GM18907 (cell line): ENCODE measurements around the gene CCT3.

Source experiments
- ATAC-seq: cut with Tn5 transposase; IDR thresholded peaks from one replicate; pipeline ENCODE4 v1.9.1; 2021; ENCODE audit warnings: mild to moderate bottlenecking, moderate library complexity; ENCODE audit not compliant: unreplicated experiment

The CCT3 gene

GRCh38 chr1:156282479-156283222 lies 55.4 kb downstream of the CCT3 start, which contains the start of gene SMG5:
TSS of gene SMG5 (minus strand) at chr1:156282825. CDS start at chr1:156282680, 145 bp downstream.
- ATAC-seq = peak; percentile 84

GRCh38 chr1:156281693-156282478 lies 56.2 kb downstream of the CCT3 start:
- peak; percentile 10 for ATAC-seq

DNA sequence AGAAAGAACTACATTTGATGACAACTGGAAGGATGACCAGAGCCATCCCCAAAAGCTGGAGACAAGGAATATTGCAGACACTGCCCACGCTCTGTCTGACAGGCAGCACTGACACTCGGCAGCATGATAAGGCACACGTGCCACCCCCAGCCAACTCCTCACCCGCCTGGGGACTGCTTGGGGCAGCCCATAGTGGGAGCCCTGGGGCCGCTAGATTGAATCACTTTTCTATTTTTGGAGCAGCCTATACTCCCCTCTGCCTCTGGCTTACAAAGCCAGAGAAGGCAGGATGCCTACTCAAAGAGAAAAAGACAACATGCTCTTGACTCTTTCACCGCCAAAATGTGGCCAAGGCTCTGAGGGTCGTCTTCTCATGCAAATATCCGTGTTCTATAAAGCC lies 56.8 kb downstream of the CCT3 start:
- ATAC-seq = peak; percentile 42

DNA sequence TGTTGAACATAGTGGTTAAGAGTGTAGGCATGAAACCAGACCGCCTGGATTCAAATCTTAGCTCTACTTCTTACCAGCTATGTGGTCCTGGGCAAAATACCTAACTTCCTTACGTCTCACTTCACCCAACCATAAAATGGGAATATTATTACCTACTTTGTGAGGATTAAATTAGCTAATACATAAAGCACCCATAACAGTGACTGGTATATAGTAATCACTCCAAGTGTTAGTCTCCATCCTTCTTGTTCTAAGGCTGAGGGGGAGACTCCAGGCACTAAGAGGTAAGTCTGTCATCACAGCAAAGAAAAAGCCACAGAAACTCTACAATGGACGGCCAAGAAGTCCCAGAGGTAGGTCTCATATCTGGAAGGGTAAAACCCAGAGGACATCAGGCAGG lies 58.3 kb downstream of the CCT3 start:
- no peak for ATAC-seq

GRCh38 chr1:156276966-156277381 lies 61.1 kb downstream of the CCT3 start:
- no peak for ATAC-seq

DNA sequence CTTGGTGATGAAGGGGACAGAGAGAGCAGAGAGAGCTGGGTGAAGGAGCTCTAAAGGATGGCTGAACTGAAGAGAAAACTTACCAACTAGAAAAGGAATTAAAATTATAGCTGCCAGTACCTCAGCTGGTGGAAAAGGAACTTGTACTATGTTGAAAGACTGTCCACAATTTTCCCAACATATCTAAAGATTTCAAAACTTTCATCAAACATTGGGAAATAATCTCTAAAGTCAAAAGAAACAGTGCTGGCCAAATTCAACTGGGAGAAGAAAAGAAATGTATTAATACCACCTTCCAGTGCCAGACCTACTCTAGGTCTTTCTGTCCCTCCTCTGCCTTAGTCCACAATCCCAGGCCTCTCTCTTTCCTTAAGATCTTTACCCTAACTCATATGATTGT lies 61.6 kb downstream of the CCT3 start:
- ATAC-seq = no peak

- no peak for ATAC-seq
Observed at GRCh38 chr1:156270314-156270713, 67.8 kb downstream of the CCT3 start.

DNA sequence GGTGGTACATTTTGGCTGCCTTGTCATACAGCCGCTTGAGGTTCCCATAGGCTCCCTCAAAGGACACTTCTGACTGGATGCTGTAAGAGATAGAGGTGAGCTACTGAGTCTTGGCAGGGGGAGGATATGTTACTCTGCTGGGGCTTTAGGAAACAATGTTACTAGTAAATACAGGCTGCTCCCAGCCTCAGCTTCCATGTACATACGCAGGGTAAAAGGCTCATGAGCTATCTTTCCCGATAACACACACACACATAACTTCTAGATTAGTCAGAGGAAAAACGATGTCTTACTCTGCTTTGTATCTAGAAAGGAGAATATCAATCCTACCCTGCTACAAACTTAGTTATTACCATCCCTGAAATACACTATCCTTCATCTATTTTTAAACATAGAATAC lies 69.8 kb downstream of the CCT3 start:
- ATAC-seq = no peak

DNA sequence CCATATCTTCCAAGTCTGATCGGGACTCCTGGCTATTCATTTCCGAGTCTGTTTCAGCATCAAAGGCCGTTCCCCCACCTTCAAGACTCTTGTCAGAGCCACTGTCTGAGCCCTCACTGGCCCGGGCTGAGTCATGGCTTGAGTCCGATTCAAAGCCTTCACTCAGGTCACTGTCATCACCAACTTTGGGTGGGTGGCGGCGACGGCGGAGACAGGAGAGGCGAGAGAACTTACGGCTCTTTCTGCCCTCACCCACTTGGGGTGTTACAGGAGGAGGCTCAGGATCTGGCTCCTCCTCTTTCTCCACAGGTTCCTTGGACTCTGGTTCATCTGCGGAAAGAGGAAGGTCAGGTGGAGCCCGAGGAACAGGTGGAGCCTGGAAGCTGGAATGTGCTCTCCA lies 72.0 kb downstream of the CCT3 start:
- ATAC-seq = no peak

- no peak for ATAC-seq
Observed at GRCh38 chr1:156263288-156263655, 74.8 kb downstream of the CCT3 start.

DNA sequence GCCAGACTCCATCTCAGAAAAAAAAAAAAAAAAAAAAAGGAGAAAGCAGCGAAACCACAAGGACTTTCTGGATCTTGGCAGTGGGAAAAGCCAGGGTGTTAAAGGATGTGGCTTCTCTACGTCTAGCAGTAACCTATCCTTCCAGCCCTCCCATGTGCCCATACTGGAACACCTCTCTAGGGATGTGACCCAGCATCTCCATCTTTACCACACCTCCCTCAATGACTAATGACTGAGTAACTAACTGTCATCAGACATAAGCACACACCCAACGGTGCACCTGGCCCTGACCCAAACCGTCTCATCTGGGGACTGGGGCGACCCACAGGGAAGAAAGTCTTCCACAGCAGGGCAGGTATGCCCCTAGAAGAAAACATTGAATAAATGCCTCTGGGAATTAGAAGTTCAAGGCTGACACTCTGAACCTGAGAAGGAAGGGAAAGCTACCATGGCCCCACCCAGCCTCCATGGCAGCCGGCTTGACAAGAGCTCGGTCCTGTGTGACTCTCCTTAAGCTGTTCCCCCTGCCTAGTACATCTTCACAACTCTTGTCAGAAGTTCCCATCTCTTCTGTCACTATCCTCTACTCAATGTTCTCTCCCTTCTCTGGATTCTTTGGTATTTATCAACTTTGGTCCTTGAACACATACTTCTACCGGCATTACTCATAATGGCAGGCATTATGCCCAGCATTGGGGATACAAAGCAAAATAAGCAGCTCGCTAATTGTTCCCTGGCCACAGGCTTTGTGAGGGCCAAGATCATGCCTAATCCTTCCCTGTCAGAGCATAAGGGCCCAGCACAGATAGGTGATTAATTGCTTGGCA lies 75.4 kb downstream of the CCT3 start:
- ATAC-seq = no peak

- ATAC-seq = no peak
Observed at GRCh38 chr1:156260896-156261295, 77.2 kb downstream of the CCT3 start.

GRCh38 chr1:156259805-156260204 lies 78.3 kb downstream of the CCT3 start:
- ATAC-seq = no peak
